Measurements from ENCODE around the gene PSG4. TPM values are rescaled to one million over a fixed set of nuclear protein-coding genes. Genes with fewer than 3 reads are reported as not detected.
"Not testable (repeated sequence)": the region's sequence is repeated elsewhere in the genome, so short reads cannot be mapped to it uniquely, and the experiment has no call there.

Gene PSG4
- total RNA-seq, 2 experiments from 2014 or later = not detected

DNA sequence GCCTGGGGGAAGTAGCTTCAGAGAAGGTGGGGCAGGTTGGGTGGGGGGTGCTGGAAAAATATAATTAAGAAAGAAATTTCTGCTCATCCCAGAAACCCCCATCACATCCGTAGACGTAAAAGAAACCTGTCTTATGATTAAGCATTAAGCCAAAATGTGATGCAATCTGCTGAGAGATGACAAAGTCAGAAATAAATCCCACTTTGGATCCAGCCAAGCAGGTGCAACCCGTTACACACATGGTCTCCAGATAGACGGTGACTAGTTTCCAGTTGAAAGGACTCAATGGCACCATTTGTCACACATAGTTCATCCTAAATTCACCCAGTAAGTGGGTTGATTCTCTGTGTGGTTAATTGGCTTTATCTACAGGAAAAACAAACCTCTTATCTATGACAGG is 53.2 kb downstream of the PSG4 start:
- DNase-seq (no peak), ATAC-seq (no peak)
- Mint-ChIP-seq H3K4me1 (ENCODE audit: low read depth) (no peaks in the 10 kb centered on the region), H3K9me3 (peaks cover 3% of the 10 kb centered on the region), H3K4me3 (no peak overlapping the region), H3K27me3 (peaks cover 7% of the 10 kb centered on the region), H3K27ac (no peak overlapping the region), H3K36me3 (ENCODE audit: low read depth) (no peaks in the 10 kb centered on the region)
- intact Hi-C loops (cut with micrococcal nuclease) = no loop called here
- CTCF ChIA-PET = no interaction called here
- TF ChIP-seq, protein P1, sequence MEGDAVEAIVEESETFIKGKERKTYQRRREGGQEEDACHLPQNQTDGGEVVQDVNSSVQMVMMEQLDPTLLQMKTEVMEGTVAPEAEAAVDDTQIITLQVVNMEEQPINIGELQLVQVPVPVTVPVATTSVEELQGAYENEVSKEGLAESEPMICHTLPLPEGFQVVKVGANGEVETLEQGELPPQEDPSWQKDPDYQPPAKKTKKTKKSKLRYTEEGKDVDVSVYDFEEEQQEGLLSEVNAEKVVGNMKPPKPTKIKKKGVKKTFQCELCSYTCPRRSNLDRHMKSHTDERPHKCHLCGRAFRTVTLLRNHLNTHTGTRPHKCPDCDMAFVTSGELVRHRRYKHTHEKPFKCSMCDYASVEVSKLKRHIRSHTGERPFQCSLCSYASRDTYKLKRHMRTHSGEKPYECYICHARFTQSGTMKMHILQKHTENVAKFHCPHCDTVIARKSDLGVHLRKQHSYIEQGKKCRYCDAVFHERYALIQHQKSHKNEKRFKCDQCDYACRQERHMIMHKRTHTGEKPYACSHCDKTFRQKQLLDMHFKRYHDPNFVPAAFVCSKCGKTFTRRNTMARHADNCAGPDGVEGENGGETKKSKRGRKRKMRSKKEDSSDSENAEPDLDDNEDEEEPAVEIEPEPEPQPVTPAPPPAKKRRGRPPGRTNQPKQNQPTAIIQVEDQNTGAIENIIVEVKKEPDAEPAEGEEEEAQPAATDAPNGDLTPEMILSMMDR (IDR thresholded peaks at IDR 0.05) = no peak
- POLR2A ChIA-PET = no interaction called here

DNA sequence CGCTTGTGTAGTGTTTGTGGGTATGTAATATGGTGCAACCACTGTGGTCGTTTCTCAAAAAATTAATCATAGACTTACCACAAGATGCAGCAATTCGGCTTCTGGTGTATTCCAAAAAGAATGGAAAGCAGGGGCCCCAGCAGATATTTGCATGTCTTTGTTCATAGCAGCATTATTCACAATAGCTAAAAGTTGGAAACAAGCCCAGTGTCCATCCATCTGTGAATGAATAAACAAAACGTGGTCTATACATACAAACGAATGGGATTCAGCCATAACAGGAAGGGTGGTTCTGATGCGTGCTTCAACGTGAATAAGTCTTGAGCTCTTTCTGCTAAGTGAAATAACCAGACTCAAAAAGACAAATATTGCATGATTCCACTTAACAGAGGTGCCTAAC is 55.6 kb downstream of the PSG4 start:
- H3K4me3 Mint-ChIP-seq; H3K9me3 Mint-ChIP-seq; DNase-seq; intact Hi-C loops (cut with micrococcal nuclease); POLR2A ChIA-PET; ATAC-seq; CTCF ChIA-PET; H3K27ac Mint-ChIP-seq; H3K36me3 Mint-ChIP-seq (ENCODE audit: low read depth); H3K4me1 Mint-ChIP-seq (ENCODE audit: low read depth): not testable (repeated sequence)
- peaks cover 18% of the 10 kb centered on the region for H3K27me3 Mint-ChIP-seq

DNA sequence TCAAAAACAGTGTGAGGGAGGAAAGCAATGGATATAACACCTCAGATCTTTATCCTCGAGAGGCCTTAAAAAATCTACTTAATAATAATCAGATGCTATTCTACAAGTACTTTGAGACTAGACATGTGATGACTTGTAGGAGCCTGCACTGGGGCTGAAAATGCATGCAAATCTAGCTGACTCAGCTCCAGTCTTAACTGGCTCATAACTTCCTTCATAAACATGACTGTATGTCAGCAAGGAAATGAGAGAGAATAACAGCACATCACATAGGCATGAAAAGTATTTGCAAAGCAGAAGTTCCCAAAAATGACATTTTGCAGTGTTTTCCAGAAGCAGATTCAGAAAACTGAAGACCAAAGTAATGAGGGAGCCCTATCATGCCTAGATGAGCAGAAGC is 57.2 kb downstream of the PSG4 start:
- ChIA-PET CTCF (no interaction called here), POLR2A (no interaction called here)
- H3K4me1 Mint-ChIP-seq (ENCODE audit: low read depth) = no peaks in the 10 kb centered on the region
- DNase-seq = no peak
- H3K27me3 Mint-ChIP-seq = peaks cover 18% of the 10 kb centered on the region
- TF ChIP-seq, protein P1 (IDR thresholded peaks at IDR 0.05) = no peak
- H3K4me3 Mint-ChIP-seq = no peak overlapping the region
- no peaks in the 10 kb centered on the region for H3K36me3 Mint-ChIP-seq (ENCODE audit: low read depth)
- intact Hi-C loops (cut with micrococcal nuclease) = no loop called here
- no peak for ATAC-seq
- no peak overlapping the region for H3K27ac Mint-ChIP-seq
- H3K9me3 Mint-ChIP-seq = no peaks in the 10 kb centered on the region

Other genes with a start within 250 kb of the PSG4 start
- not detected for gene PSG11, start 179.2 kb downstream of the PSG4 start, total RNA-seq
- not detected for gene PSG2, start 122.9 kb downstream of the PSG4 start, total RNA-seq
- gene PSG5, start 19.1 kb downstream of the PSG4 start, total RNA-seq = not detected
- not detected for gene PSG9, start 63.9 kb upstream of the PSG4 start, total RNA-seq
- not detected for gene CD177, start 148.0 kb upstream of the PSG4 start, total RNA-seq
- not detected for gene TEX101, start 209.3 kb upstream of the PSG4 start, total RNA-seq